CD4-positive, alpha-beta T cell treated with Interleukin-17A for 1 hour (primary cell): Measurements from ENCODE around the gene JCAD.
"Not testable (repeated sequence)": the region's sequence is repeated elsewhere in the genome, so short reads cannot be mapped to it uniquely, and the experiment has no call there.

Experiments
- DNase-seq: peaks from one replicate; pipeline ENCODE4 v3.0.0-alpha.2; 2020

The JCAD gene

GRCh38 chr10:30059209-30060107, at the start of gene JCAD:
JCAD (minus strand) TSS chr10:30059586; CDS start chr10:30047812, 11,774 bp downstream.
- peak; percentile 35 for DNase-seq

- no peak for DNase-seq
Measured at GRCh38 chr10:30106987-30107386, 47.6 kb upstream of the JCAD start.

- no peak for DNase-seq
Measured at GRCh38 chr10:30103595-30104320, 44.4 kb upstream of the JCAD start.

- not testable (repeated sequence) for DNase-seq
Measured at GRCh38 chr10:30099706-30100105, 40.3 kb upstream of the JCAD start.

- DNase-seq, result no peak
Measured at GRCh38 chr10:30099101-30099500, 39.7 kb upstream of the JCAD start.

GRCh38 chr10:30098629-30099028, 39.2 kb upstream of the JCAD start:
- no peak for DNase-seq

- no peak for DNase-seq
Measured at GRCh38 chr10:30096564-30096963, 37.2 kb upstream of the JCAD start.

GRCh38 chr10:30095631-30096422, 36.4 kb upstream of the JCAD start:
- no peak for DNase-seq

- no peak for DNase-seq
Measured at GRCh38 chr10:30094601-30095000, 35.2 kb upstream of the JCAD start.

GRCh38 chr10:30093303-30093950, 34.0 kb upstream of the JCAD start:
- DNase-seq, result no peak

- DNase-seq, result no peak
Measured at GRCh38 chr10:30092151-30092790, 32.9 kb upstream of the JCAD start.

GRCh38 chr10:30091136-30091535, 31.8 kb upstream of the JCAD start:
- DNase-seq, result no peak

GRCh38 chr10:30088178-30088577, 28.8 kb upstream of the JCAD start:
- DNase-seq, result no peak

GRCh38 chr10:30083934-30084333, 24.5 kb upstream of the JCAD start:
- no peak for DNase-seq

- no peak for DNase-seq
Measured at GRCh38 chr10:30081182-30081581, 21.8 kb upstream of the JCAD start.

- DNase-seq, result no peak
Measured at GRCh38 chr10:30080161-30080560, 20.8 kb upstream of the JCAD start.

- DNase-seq, result no peak
Measured at GRCh38 chr10:30079408-30079807, 20.0 kb upstream of the JCAD start.

- no peak for DNase-seq
Measured at GRCh38 chr10:30075481-30075880, 16.1 kb upstream of the JCAD start.

GRCh38 chr10:30074933-30075332, 15.5 kb upstream of the JCAD start:
- no peak for DNase-seq

GRCh38 chr10:30074090-30074489, 14.7 kb upstream of the JCAD start:
- no peak for DNase-seq

- DNase-seq, result no peak
Measured at GRCh38 chr10:30073767-30074060, 14.3 kb upstream of the JCAD start.

GRCh38 chr10:30073045-30073766, 13.8 kb upstream of the JCAD start:
- no peak for DNase-seq
